ENCODE data around the gene MPRIP.

The MPRIP gene

DNA sequence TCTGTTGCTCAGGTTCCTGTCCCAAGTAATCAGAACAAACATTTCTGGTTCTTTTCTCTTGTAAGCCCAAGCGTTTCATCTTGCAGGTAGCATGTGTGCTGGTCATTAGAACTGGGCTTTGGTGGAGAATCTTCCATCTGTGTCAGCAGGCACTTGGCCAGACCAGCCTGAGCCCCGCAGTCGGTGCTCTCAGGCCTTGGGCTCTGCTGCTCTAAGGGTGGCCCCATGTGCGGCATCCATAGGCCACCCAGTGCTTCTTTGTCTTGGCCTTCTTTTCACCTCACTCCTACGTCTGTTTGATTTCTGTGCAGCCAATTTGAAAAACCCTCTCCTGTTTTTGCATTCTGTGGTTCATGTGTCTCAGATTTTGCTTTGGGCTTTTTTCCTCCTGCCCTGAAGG is 112.3 kb downstream of the MPRIP start:
- WGBS (ENCODE audit: extremely low coverage, insufficient coverage, low lambda C conversion rate), result no CpG with 5 or more reads among the region's 5 CpGs
- no peak for DNase-seq
- Histone ChIP-seq H3K27ac (ENCODE audit: low read depth, low read length) (no peak overlapping the region), H2BK120ac (ENCODE audit: low read depth, low read length) (no peak overlapping the region), H3K56ac (ENCODE audit: low read length) (no peak overlapping the region), H3K18ac (ENCODE audit: low read length) (no peak overlapping the region), H4K5ac (ENCODE audit: low read length) (no peak overlapping the region), H2BK15ac (replicated peaks; ENCODE audit: low read depth) (no peak overlapping the region), H3K27me3 (ENCODE audit: insufficient read depth, low read length, poor library complexity) (no peaks in the 10 kb centered on the region), H3K4me2 (ENCODE audit: low read length) (no peak overlapping the region), H4K8ac (ENCODE audit: low read depth, low read length) (no peak overlapping the region), H3K79me2 (ENCODE audit: control insufficient read depth, insufficient read depth, low read length) (no peaks in the 10 kb centered on the region), H3K4me3 (ENCODE audit: low read length) (no peak overlapping the region), H2BK5ac (ENCODE audit: low read length) (no peak overlapping the region), H3K9ac (ENCODE audit: low read length) (no peak overlapping the region), H3K4me1 (ENCODE audit: control insufficient read depth, low read depth, low read length) (no peaks in the 10 kb centered on the region), H2AK5ac (ENCODE audit: low read length) (no peak overlapping the region), H3K4ac (ENCODE audit: low read depth, low read length) (no peak overlapping the region), H3K23ac (ENCODE audit: low read length) (no peak overlapping the region), H3K79me1 (ENCODE audit: low read length) (no peaks in the 10 kb centered on the region), H3K36me3 (ENCODE audit: control insufficient read depth, insufficient read depth, low read length) (peaks cover 18% of the 10 kb centered on the region)

DNA sequence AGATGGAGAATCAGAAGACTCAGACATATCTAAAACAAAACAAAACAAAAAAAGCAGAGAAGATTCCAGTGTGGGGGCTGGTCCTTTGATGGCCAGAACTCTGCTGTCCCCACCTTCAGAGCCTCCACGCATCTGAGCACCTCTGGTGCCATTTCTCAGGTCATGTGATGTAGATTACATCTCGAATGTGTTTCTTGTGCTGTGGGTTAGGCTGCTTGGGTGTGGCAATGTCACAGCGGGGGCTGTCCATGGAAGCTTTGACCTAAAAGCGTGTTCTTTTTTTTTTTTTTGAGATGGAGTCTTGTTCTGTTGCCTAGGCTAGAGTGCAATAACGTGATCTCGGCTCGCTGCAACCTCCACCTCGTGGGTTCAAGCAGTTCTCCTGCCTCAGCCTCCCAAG is 112.7 kb downstream of the MPRIP start:
- Histone ChIP-seq H4K8ac (ENCODE audit: low read depth, low read length) (no peak overlapping the region), H3K4me1 (ENCODE audit: control insufficient read depth, low read depth, low read length) (no peaks in the 10 kb centered on the region), H3K27me3 (ENCODE audit: insufficient read depth, low read length, poor library complexity) (no peaks in the 10 kb centered on the region), H3K4me2 (ENCODE audit: low read length) (no peak overlapping the region), H2BK5ac (ENCODE audit: low read length) (no peak overlapping the region), H4K5ac (ENCODE audit: low read length) (no peak overlapping the region), H2BK15ac (replicated peaks; ENCODE audit: low read depth) (no peak overlapping the region), H3K79me2 (ENCODE audit: control insufficient read depth, insufficient read depth, low read length) (no peaks in the 10 kb centered on the region), H3K36me3 (ENCODE audit: control insufficient read depth, insufficient read depth, low read length) (peaks cover 17% of the 10 kb centered on the region), H3K56ac (ENCODE audit: low read length) (no peak overlapping the region), H3K79me1 (ENCODE audit: low read length) (no peaks in the 10 kb centered on the region), H3K18ac (ENCODE audit: low read length) (no peak overlapping the region), H3K4me3 (ENCODE audit: low read length) (no peak overlapping the region), H3K27ac (ENCODE audit: low read depth, low read length) (no peak overlapping the region), H3K4ac (ENCODE audit: low read depth, low read length) (no peak overlapping the region), H3K9ac (ENCODE audit: low read length) (no peak overlapping the region), H2BK120ac (ENCODE audit: low read depth, low read length) (no peak overlapping the region), H3K23ac (ENCODE audit: low read length) (no peak overlapping the region), H2AK5ac (ENCODE audit: low read length) (no peak overlapping the region)
- no peak for DNase-seq
- no CpG with 5 or more reads among the region's 8 CpGs for WGBS (ENCODE audit: extremely low coverage, insufficient coverage, low lambda C conversion rate)

DNA sequence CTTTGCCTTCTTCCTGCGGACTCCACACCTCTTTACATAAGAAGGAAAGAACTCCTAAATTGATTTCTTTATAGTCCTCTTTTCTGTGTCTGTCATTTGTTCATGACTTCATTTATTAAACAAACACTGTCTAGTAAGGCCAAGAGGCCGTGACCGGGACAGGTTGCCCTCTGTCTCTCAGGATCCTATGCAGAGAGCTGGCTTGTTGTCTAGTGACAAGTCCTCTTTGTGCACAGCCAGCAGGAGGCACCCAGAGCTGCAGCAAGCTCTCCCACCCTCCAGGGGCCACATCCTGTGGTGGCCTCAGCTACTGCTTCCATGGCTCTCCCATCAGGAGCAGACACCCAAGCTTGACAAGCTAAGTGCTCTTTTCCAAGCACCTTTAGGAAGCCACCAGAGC is 113.3 kb downstream of the MPRIP start:
- no CpG with 5 or more reads among the region's 3 CpGs for WGBS (ENCODE audit: extremely low coverage, insufficient coverage, low lambda C conversion rate)
- Histone ChIP-seq H3K23ac (ENCODE audit: low read length) (no peak overlapping the region), H4K5ac (ENCODE audit: low read length) (no peak overlapping the region), H3K9ac (ENCODE audit: low read length) (no peak overlapping the region), H3K79me1 (ENCODE audit: low read length) (no peaks in the 10 kb centered on the region), H3K4me2 (ENCODE audit: low read length) (no peak overlapping the region), H3K4ac (ENCODE audit: low read depth, low read length) (no peak overlapping the region), H3K4me1 (ENCODE audit: control insufficient read depth, low read depth, low read length) (no peaks in the 10 kb centered on the region), H3K4me3 (ENCODE audit: low read length) (no peak overlapping the region), H2AK5ac (ENCODE audit: low read length) (no peak overlapping the region), H3K27me3 (ENCODE audit: insufficient read depth, low read length, poor library complexity) (no peaks in the 10 kb centered on the region), H2BK5ac (ENCODE audit: low read length) (no peak overlapping the region), H3K27ac (ENCODE audit: low read depth, low read length) (no peak overlapping the region), H3K18ac (ENCODE audit: low read length) (no peak overlapping the region), H2BK15ac (replicated peaks; ENCODE audit: low read depth) (no peak overlapping the region), H3K36me3 (ENCODE audit: control insufficient read depth, insufficient read depth, low read length) (peaks cover 16% of the 10 kb centered on the region), H2BK120ac (ENCODE audit: low read depth, low read length) (no peak overlapping the region), H4K8ac (ENCODE audit: low read depth, low read length) (no peak overlapping the region), H3K79me2 (ENCODE audit: control insufficient read depth, insufficient read depth, low read length) (no peaks in the 10 kb centered on the region), H3K56ac (ENCODE audit: low read length) (no peak overlapping the region)
- DNase-seq, result no peak

DNA sequence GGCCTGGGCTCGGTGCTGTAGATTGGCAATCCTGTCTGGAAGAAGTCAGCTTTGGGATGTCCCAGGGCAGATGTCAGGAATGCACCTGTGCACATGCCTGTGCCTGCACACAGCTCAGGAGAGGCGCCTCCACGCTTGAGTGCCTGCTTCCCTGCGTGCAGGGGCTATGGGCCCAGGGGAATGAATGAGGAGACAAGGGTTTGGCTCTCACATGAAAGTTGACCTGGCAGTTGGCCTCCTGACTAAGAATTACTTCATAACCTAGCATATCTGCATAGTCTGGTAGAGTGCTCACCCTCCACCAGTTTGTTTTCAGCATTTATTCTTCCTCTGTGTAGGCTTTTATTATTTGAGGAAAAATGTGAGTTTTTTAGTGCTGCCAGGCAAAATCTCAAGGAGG is 113.8 kb downstream of the MPRIP start:
- WGBS (ENCODE audit: extremely low coverage, insufficient coverage, low lambda C conversion rate), result no CpG with 5 or more reads among the region's 4 CpGs

DNA sequence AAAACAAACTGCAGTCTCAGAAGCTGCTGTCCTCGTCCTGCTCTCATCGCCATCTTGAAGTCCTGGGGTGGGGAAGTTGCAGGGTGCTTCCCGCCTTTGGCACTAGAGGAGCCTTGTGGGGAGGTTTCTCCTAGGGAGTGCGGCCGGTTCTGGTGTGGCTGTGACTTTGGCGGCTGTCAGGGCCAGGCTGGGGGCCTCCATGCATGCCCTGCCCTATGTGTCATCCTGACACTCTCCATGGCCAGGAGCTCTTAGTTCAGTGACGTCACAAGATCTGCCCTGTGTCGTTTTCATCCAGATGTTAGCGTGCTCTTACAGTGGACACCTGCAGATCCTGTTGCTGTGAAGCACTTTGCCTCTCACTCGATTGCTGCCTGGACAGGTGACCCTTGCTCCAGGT is 114.3 kb downstream of the MPRIP start:
- no peak overlapping the region for H2BK120ac ChIP-seq (ENCODE audit: low read depth, low read length)
- no peak overlapping the region for H4K5ac ChIP-seq (ENCODE audit: low read length)
- H3K79me2 ChIP-seq (ENCODE audit: control insufficient read depth, insufficient read depth, low read length), result no peaks in the 10 kb centered on the region
- H3K18ac ChIP-seq (ENCODE audit: low read length), result no peak overlapping the region
- H2BK5ac ChIP-seq (ENCODE audit: low read length), result no peak overlapping the region
- no peaks in the 10 kb centered on the region for H3K4me1 ChIP-seq (ENCODE audit: control insufficient read depth, low read depth, low read length)
- H3K4me3 ChIP-seq (ENCODE audit: low read length), result no peak overlapping the region
- H2AK5ac ChIP-seq (ENCODE audit: low read length), result no peak overlapping the region
- H3K79me1 ChIP-seq (ENCODE audit: low read length), result no peaks in the 10 kb centered on the region
- H3K4me2 ChIP-seq (ENCODE audit: low read length), result no peak overlapping the region
- H3K27ac ChIP-seq (ENCODE audit: low read depth, low read length), result no peak overlapping the region
- H2BK15ac ChIP-seq (replicated peaks; ENCODE audit: low read depth), result no peak overlapping the region
- H3K9ac ChIP-seq (ENCODE audit: low read length), result no peak overlapping the region
- DNase-seq, result no peak
- no peak overlapping the region for H4K8ac ChIP-seq (ENCODE audit: low read depth, low read length)
- H3K56ac ChIP-seq (ENCODE audit: low read length), result no peak overlapping the region
- no peak overlapping the region for H3K23ac ChIP-seq (ENCODE audit: low read length)
- no CpG with 5 or more reads among the region's 10 CpGs for WGBS (ENCODE audit: extremely low coverage, insufficient coverage, low lambda C conversion rate)
- peaks cover 15% of the 10 kb centered on the region for H3K36me3 ChIP-seq (ENCODE audit: control insufficient read depth, insufficient read depth, low read length)
- H3K27me3 ChIP-seq (ENCODE audit: insufficient read depth, low read length, poor library complexity), result no peaks in the 10 kb centered on the region
- H3K4ac ChIP-seq (ENCODE audit: low read depth, low read length), result no peak overlapping the region

More for the DNA sequence above, 113.8 kb downstream of the MPRIP start:
- H3K27me3 ChIP-seq (ENCODE audit: insufficient read depth, low read length, poor library complexity), result no peaks in the 10 kb centered on the region
- no peak overlapping the region for H3K4me2 ChIP-seq (ENCODE audit: low read length)
- no peak overlapping the region for H2AK5ac ChIP-seq (ENCODE audit: low read length)
- no peak overlapping the region for H3K27ac ChIP-seq (ENCODE audit: low read depth, low read length)
- no peak overlapping the region for H2BK120ac ChIP-seq (ENCODE audit: low read depth, low read length)
- H2BK15ac ChIP-seq (replicated peaks; ENCODE audit: low read depth), result no peak overlapping the region
- H4K8ac ChIP-seq (ENCODE audit: low read depth, low read length), result no peak overlapping the region
- no peak overlapping the region for H3K4me3 ChIP-seq (ENCODE audit: low read length)
- H4K5ac ChIP-seq (ENCODE audit: low read length), result no peak overlapping the region
- no peak overlapping the region for H3K56ac ChIP-seq (ENCODE audit: low read length)
- no peak overlapping the region for H3K23ac ChIP-seq (ENCODE audit: low read length)
- H3K79me2 ChIP-seq (ENCODE audit: control insufficient read depth, insufficient read depth, low read length), result no peaks in the 10 kb centered on the region
- no peaks in the 10 kb centered on the region for H3K4me1 ChIP-seq (ENCODE audit: control insufficient read depth, low read depth, low read length)
- no peak for DNase-seq
- no peaks in the 10 kb centered on the region for H3K79me1 ChIP-seq (ENCODE audit: low read length)
- H2BK5ac ChIP-seq (ENCODE audit: low read length), result no peak overlapping the region
- H3K18ac ChIP-seq (ENCODE audit: low read length), result no peak overlapping the region
- peaks cover 16% of the 10 kb centered on the region for H3K36me3 ChIP-seq (ENCODE audit: control insufficient read depth, insufficient read depth, low read length)
- H3K4ac ChIP-seq (ENCODE audit: low read depth, low read length), result no peak overlapping the region
- H3K9ac ChIP-seq (ENCODE audit: low read length), result no peak overlapping the region

DNA sequence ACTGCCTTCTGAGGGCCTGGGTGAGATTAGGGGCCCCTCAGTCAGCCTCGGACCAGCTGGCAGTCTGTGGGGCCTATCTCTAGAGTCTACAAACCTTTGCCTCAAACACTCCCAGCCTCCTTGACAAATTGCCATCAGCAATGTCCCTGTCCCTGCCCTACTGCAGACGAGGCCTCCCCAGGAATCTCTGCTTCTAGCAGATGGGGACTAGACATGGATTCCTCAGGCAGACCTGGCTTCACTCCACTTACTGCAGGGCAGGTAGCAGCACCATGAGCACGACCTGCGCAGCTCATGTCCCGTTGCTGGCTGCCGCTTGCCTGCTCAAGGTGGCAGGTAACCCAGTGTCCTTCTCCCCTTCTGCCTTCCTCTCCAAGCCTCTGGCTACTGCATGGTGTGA is 114.8 kb downstream of the MPRIP start:
- Histone ChIP-seq H3K79me1 (ENCODE audit: low read length) (no peaks in the 10 kb centered on the region), H2BK120ac (ENCODE audit: low read depth, low read length) (no peak overlapping the region), H3K56ac (ENCODE audit: low read length) (no peak overlapping the region), H3K36me3 (ENCODE audit: control insufficient read depth, insufficient read depth, low read length) (peaks cover 15% of the 10 kb centered on the region), H3K9ac (ENCODE audit: low read length) (no peak overlapping the region), H3K4me3 (ENCODE audit: low read length) (no peak overlapping the region), H2BK5ac (ENCODE audit: low read length) (no peak overlapping the region), H3K18ac (ENCODE audit: low read length) (no peak overlapping the region), H3K4me2 (ENCODE audit: low read length) (no peak overlapping the region), H3K27me3 (ENCODE audit: insufficient read depth, low read length, poor library complexity) (no peaks in the 10 kb centered on the region), H3K4ac (ENCODE audit: low read depth, low read length) (no peak overlapping the region), H3K4me1 (ENCODE audit: control insufficient read depth, low read depth, low read length) (no peaks in the 10 kb centered on the region), H2BK15ac (replicated peaks; ENCODE audit: low read depth) (no peak overlapping the region), H3K23ac (ENCODE audit: low read length) (no peak overlapping the region), H3K79me2 (ENCODE audit: control insufficient read depth, insufficient read depth, low read length) (no peaks in the 10 kb centered on the region), H3K27ac (ENCODE audit: low read depth, low read length) (no peak overlapping the region), H4K8ac (ENCODE audit: low read depth, low read length) (no peak overlapping the region), H4K5ac (ENCODE audit: low read length) (no peak overlapping the region), H2AK5ac (ENCODE audit: low read length) (no peak overlapping the region)
- WGBS (ENCODE audit: extremely low coverage, insufficient coverage, low lambda C conversion rate), result no CpG with 5 or more reads among the region's 6 CpGs
- no peak for DNase-seq
